ENCODE results near the gene HSPA8. TPM values are rescaled to one million over a fixed set of nuclear protein-coding genes. Genes with fewer than 3 reads are reported as not detected.

The HSPA8 gene
- total RNA-seq, 1 experiment from 2014 or later = 1,301 TPM

- TF ChIP-seq, protein P1, sequence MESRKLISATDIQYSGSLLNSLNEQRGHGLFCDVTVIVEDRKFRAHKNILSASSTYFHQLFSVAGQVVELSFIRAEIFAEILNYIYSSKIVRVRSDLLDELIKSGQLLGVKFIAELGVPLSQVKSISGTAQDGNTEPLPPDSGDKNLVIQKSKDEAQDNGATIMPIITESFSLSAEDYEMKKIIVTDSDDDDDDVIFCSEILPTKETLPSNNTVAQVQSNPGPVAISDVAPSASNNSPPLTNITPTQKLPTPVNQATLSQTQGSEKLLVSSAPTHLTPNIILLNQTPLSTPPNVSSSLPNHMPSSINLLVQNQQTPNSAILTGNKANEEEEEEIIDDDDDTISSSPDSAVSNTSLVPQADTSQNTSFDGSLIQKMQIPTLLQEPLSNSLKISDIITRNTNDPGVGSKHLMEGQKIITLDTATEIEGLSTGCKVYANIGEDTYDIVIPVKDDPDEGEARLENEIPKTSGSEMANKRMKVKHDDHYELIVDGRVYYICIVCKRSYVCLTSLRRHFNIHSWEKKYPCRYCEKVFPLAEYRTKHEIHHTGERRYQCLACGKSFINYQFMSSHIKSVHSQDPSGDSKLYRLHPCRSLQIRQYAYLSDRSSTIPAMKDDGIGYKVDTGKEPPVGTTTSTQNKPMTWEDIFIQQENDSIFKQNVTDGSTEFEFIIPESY (IDR thresholded peaks at IDR 0.05; ENCODE audit: extremely low read depth, insufficient replicate concordance, low read length) = no peak
- TF ChIP-seq ZFX (IDR thresholded peaks at IDR 0.05) (no peak), CBX3 (IDR thresholded peaks at IDR 0.05; ENCODE audit: low read depth) (no peak), EZH2phosphoT487 (IDR thresholded peaks at IDR 0.05; ENCODE audit: borderline replicate concordance) (no peak), SRF (IDR thresholded peaks at IDR 0.05; ENCODE audit: low read depth) (no peak), SP1 (IDR thresholded peaks at IDR 0.05; ENCODE audit: low read depth) (no peak), EZH2 (IDR thresholded peaks at IDR 0.05) (no peak), POLR2AphosphoS5 (IDR thresholded peaks at IDR 0.05; ENCODE audit: low read depth, low read length) (no peak)
Observed at GRCh38 chr11:123051146-123051545, 10.8 kb downstream of the HSPA8 start (continued).

- Histone ChIP-seq H3K9ac (ENCODE audit: low read length) (no peak overlapping the region), H3K79me2 (ENCODE audit: insufficient read depth, low read length) (no peaks in the 10 kb centered on the region), H3K27me3 (ENCODE audit: insufficient read depth, low read length) (no peaks in the 10 kb centered on the region), H3K4me2 (ENCODE audit: low read length) (no peak overlapping the region), H3K9me3 (ENCODE audit: control insufficient read depth in 1 of 2, insufficient read depth in 1 of 2, low read depth in 1 of 2, low read length in 2 of 2) (no peaks in the 10 kb centered on the region), H4K20me1 (ENCODE audit: insufficient read depth) (no peaks in the 10 kb centered on the region), H2AFZ (ENCODE audit: low read depth, low read length, poor library complexity, severe bottlenecking) (no peak overlapping the region), H3K27ac (ENCODE audit: low read depth, low read length) (no peak overlapping the region), H3K4me1 (ENCODE audit: control insufficient read depth in 1 of 2, insufficient read depth in 2 of 2, low read length in 2 of 2) (no peaks in the 10 kb centered on the region), H3K9me2 (ENCODE audit: insufficient read depth) (no peaks in the 10 kb centered on the region), H3K36me3 (ENCODE audit: control insufficient read depth in 1 of 2, insufficient read depth in 2 of 2, low read length in 2 of 2) (no peaks in the 10 kb centered on the region), H3K4me3 (replicated peaks in 1 of 2; ENCODE audit: low read depth in 1 of 2, low read length in 2 of 2) (no peak overlapping the region)
- no peak for DNase-seq (ENCODE audit: low read depth, low spot score)
- ChIA-PET POLR2A (interaction anchor here (1.0 to 1.9 kb wide), 2 partner anchors 9 to 14 kb away, joined by 5 to 9 read pairs; partner anchors contain the start of gene HSPA8), RAD21 (ENCODE audit: low non-redundant PET in 1 of 2, low total read pairs in 2 of 2, uncharacterized antibody in 2 of 2, unreplicated experiment in 2 of 2) (no interaction called here), CTCF (interaction anchor here (1.0 to 1.3 kb wide), 2 partner anchors 25 to 27 kb away, joined by 3 to 4 read pairs; no protein-coding TSS in a partner anchor)
- BruUV-seq (replicated peaks) = no TSS peak
- intact Hi-C loops (cut with micrococcal nuclease) = no loop called here
- no peak for ATAC-seq
- TF ChIP-seq POLR2A (IDR thresholded peaks at IDR 0.05; ENCODE audit: borderline replicate concordance, extremely low read depth, insufficient read depth, insufficient read length) (no peak), ZNF274 (IDR thresholded peaks at IDR 0.05; ENCODE audit: low read depth, low read length) (no peak), POLR2AphosphoS5 (IDR thresholded peaks at IDR 0.05; ENCODE audit: low read depth, low read length) (no peak), ZFX (IDR thresholded peaks at IDR 0.05) (no peak), REST (IDR thresholded peaks at IDR 0.05; ENCODE audit: low read depth) (no peak), MAX (IDR thresholded peaks at IDR 0.05) (no peak), EZH2 (IDR thresholded peaks at IDR 0.05) (no peak), ATF3 (IDR thresholded peaks at IDR 0.05) (no peak), CBX3 (IDR thresholded peaks at IDR 0.05; ENCODE audit: low read depth) (no peak), EGR1 (IDR thresholded peaks at IDR 0.05; ENCODE audit: low read depth) (no peak), TCF7L2 (IDR thresholded peaks at IDR 0.05; ENCODE audit: borderline replicate concordance, extremely low read depth, insufficient read depth, insufficient read length) (no peak)
- TF ChIP-seq, protein P1 (IDR thresholded peaks at IDR 0.05; ENCODE audit: extremely low read depth, insufficient replicate concordance, low read length) = no peak
Observed at GRCh38 chr11:123047947-123048293, 14.0 kb downstream of the HSPA8 start.
